GM23248 (cell line): ENCODE data around the gene PTPN14. TPM values are rescaled to one million over a fixed set of nuclear protein-coding genes. Genes with fewer than 3 reads are reported as not detected.
A peak's percentile ranks its signal among the peaks of the same experiment; 100 is the strongest.

ENCODE experiments used
- DNase-seq: peaks from one replicate; pipeline ENCODE4 v3.0.0-alpha.2; 2015
- H2AFZ ChIP-seq: fragments of 200-600 bp; sonication (generic); 2 replicates; pipeline ENCODE4 v1.6.1; 2016; ENCODE audit warnings: antibody characterized with exemption
- H3F3A ChIP-seq: fragments of 200-600 bp; sonication (generic); 2 replicates; pipeline ENCODE4 v1.6.1; 2016; ENCODE audit warnings: mild to moderate bottlenecking, antibody characterized with exemption, mixed run types; ENCODE audit not compliant: insufficient read depth
- H3K27ac ChIP-seq: fragments of 200-600 bp; sonication (generic); 2 replicates; pipeline ENCODE4 v1.5.1; 2016; ENCODE audit warnings: mild to moderate bottlenecking
- H3K27me3 ChIP-seq: fragments of 200-600 bp; sonication (generic); replicated peaks from 2 replicates; pipeline ENCODE4 v1.6.1; 2016; ENCODE audit warnings: mild to moderate bottlenecking; ENCODE audit not compliant: insufficient read depth
- H3K36me3 ChIP-seq: fragments of 200-600 bp; sonication (generic); 2 replicates; pipeline ENCODE4 v1.6.1; 2016; ENCODE audit warnings: low read depth, mild to moderate bottlenecking
- H3K4me1 ChIP-seq: fragments of 200-600 bp; sonication (generic); 2 replicates; pipeline ENCODE4 v1.6.1; 2016; ENCODE audit warnings: mild to moderate bottlenecking; ENCODE audit not compliant: insufficient read depth
- H3K4me2 ChIP-seq: fragments of 200-600 bp; sonication (generic); one replicate; pipeline ENCODE4 v1.6.1; 2016; ENCODE audit warnings: mild to moderate bottlenecking; ENCODE audit not compliant: unreplicated experiment
- H3K4me3 ChIP-seq: fragments of 200-600 bp; sonication (generic); 2 replicates; pipeline ENCODE4 v1.5.1; 2016; ENCODE audit warnings: mild to moderate bottlenecking
- H3K79me2 ChIP-seq: fragments of 200-600 bp; sonication (generic); 2 replicates; pipeline ENCODE4 v1.6.1; 2016; ENCODE audit warnings: mild to moderate bottlenecking; ENCODE audit not compliant: insufficient read depth
- H3K9ac ChIP-seq: fragments of 200-600 bp; sonication (generic); 2 replicates; pipeline ENCODE4 v1.6.1; 2016; ENCODE audit warnings: mild to moderate bottlenecking
- H3K9me2 ChIP-seq: fragments of 200-600 bp; sonication (generic); 2 replicates; pipeline ENCODE4 v1.6.1; 2016; ENCODE audit warnings: mixed run types, mild to moderate bottlenecking, moderate library complexity; ENCODE audit not compliant: insufficient read depth
- H3K9me3 ChIP-seq: fragments of 200-600 bp; sonication (generic); one replicate; pipeline ENCODE4 v1.6.1; 2017; ENCODE audit warnings: low read depth
- H4K20me1 ChIP-seq: fragments of 200-600 bp; sonication (generic); 2 replicates; pipeline ENCODE4 v1.6.0; 2016; ENCODE audit not compliant: insufficient read depth
- EZH2 ChIP-seq: fragments of 200-600 bp; sonication (generic); IDR thresholded peaks from 2 replicates; pipeline ENCODE4 v1.6.1; 2018; ENCODE audit warnings: antibody characterized with exemption, mild to moderate bottlenecking; ENCODE audit not compliant: insufficient read depth, poor library complexity, severe bottlenecking
- EZH2phosphoT487 ChIP-seq: fragments of 200-600 bp; sonication (generic); IDR thresholded peaks from 2 replicates; pipeline ENCODE4 v1.6.1; 2018; ENCODE audit warnings: antibody characterized with exemption, moderate library complexity, mild to moderate bottlenecking, low read depth; ENCODE audit not compliant: insufficient read depth
- whole genome bisulfite sequencing, 2 experiments: methylation state at CpG; one replicate each; pipeline ENCODE4 v1.1.6; 2015 to 2017; ENCODE audit warnings: low lambda C conversion rate in 2 of 2, low coverage in 1 of 2; ENCODE audit errors: missing lambda C conversion rate in 2 of 2; 5-methylcytosine and 5-hydroxymethylcytosine counted together
- in situ Hi-C: fragments of 300-500 bp; cut with MboI; formaldehyde crosslinking; loops from 2 replicates; pipeline ENCODE4 v1.15.0; 2020
- polyA plus RNA-seq: library from polyadenylated mRNA; unstranded; fragments of >200 nt; fragmentation: Nextera tagmentation; extraction: Ambion mirVana; gene quantifications from 2 replicates; pipeline ENCODE4 v1.2.1, GENCODE V29; 2016
- total RNA-seq: library from RNA; depleted of rRNA; stranded (reverse); fragments of >200 nt; shearing (Covaris generic); gene quantifications from 2 replicates; pipeline ENCODE4 v1.2.3, GENCODE V29; 2014

The PTPN14 gene
- total and polyA plus RNA-seq, 2 experiments from 2014 or later = 38.7 to 49.8 TPM

GRCh38 chr1:214306269-214306668, 245.1 kb downstream of the PTPN14 start:
- H2AFZ ChIP-seq = no peak overlapping the region
- H3K36me3 ChIP-seq = no peaks in the 10 kb centered on the region
- H3F3A ChIP-seq = no peaks in the 10 kb centered on the region
- no peaks in the 10 kb centered on the region for H3K9me3 ChIP-seq
- H3K9me2 ChIP-seq = no peaks in the 10 kb centered on the region
- H3K4me1 ChIP-seq = peaks cover 12% of the 10 kb centered on the region
- H4K20me1 ChIP-seq = no peaks in the 10 kb centered on the region
- in situ Hi-C loops = no loop called here
- no peak for DNase-seq
- H3K4me2 ChIP-seq = no peak overlapping the region
- H3K27me3 ChIP-seq = no peaks in the 10 kb centered on the region
- H3K79me2 ChIP-seq = peaks cover 7% of the 10 kb centered on the region
- H3K4me3 ChIP-seq = no peak overlapping the region
- WGBS, 2 experiments = 85 to 92% methylated on average over 6 of the region's 6 CpGs
- no peak overlapping the region for H3K9ac ChIP-seq
- H3K27ac ChIP-seq = no peak overlapping the region
- TF ChIP-seq EZH2phosphoT487 = no peak
- no peak for TF ChIP-seq EZH2

- peaks cover 8% of the 10 kb centered on the region; the same call in 1 of the 2 replicates for H3K79me2 ChIP-seq
- TF ChIP-seq EZH2 (no peak), EZH2phosphoT487 (no peak)
- WGBS, 2 experiments = 95 to 96% methylated on average over 9 of the region's 9 CpGs
- no peaks in the 10 kb centered on the region for H3K36me3 ChIP-seq
- no peak overlapping the region for H3K9ac ChIP-seq
- no peaks in the 10 kb centered on the region for H3K9me3 ChIP-seq
- H3K9me2 ChIP-seq = no peaks in the 10 kb centered on the region
- no peaks in the 10 kb centered on the region for H3F3A ChIP-seq
- H3K27ac ChIP-seq = no peak overlapping the region
- no peak overlapping the region for H3K4me2 ChIP-seq
- H3K27me3 ChIP-seq = no peaks in the 10 kb centered on the region
- no peak overlapping the region for H3K4me3 ChIP-seq
- H3K4me1 ChIP-seq = peaks cover 12% of the 10 kb centered on the region
- H2AFZ ChIP-seq = no peak overlapping the region
- H4K20me1 ChIP-seq = no peaks in the 10 kb centered on the region
- in situ Hi-C loops = no loop called here
- DNase-seq = no peak
Measured at GRCh38 chr1:214305164-214305751, 246.1 kb downstream of the PTPN14 start.

- Histone ChIP-seq H4K20me1 (no peaks in the 10 kb centered on the region), H3F3A (peaks cover 2% of the 10 kb centered on the region; the same call in 1 of the 2 replicates), H3K36me3 (no peaks in the 10 kb centered on the region), H3K4me3 (peak overlapping the region; percentile 10; the same call in 1 of the 2 replicates), H3K4me1 (peaks cover 12% of the 10 kb centered on the region), H3K9me2 (no peaks in the 10 kb centered on the region), H2AFZ (no peak overlapping the region), H3K27me3 (no peaks in the 10 kb centered on the region), H3K27ac (peak overlapping the region; percentile 13; the same call in 1 of the 2 replicates), H3K9me3 (no peaks in the 10 kb centered on the region), H3K79me2 (peaks cover 8% of the 10 kb centered on the region; the same call in 1 of the 2 replicates), H3K4me2 (peak overlapping the region; percentile 3), H3K9ac (0 out of 2 replicates have a peak overlapping the region, but pooled peaks have one; percentile 1)
- TF ChIP-seq EZH2 (no peak), EZH2phosphoT487 (no peak)
- 36 to 42% methylated on average over 25 of the region's 25 CpGs for WGBS, 2 experiments
- in situ Hi-C loops = no loop called here
- peak; percentile 63 for DNase-seq
Measured at GRCh38 chr1:214303141-214303930, 248.1 kb downstream of the PTPN14 start.

- no peak for DNase-seq
- peaks cover 20% of the 10 kb centered on the region for H3F3A ChIP-seq
- no peaks in the 10 kb centered on the region for H3K9me2 ChIP-seq
- no peaks in the 10 kb centered on the region for H4K20me1 ChIP-seq
- TF ChIP-seq EZH2 (no peak), EZH2phosphoT487 (no peak)
- no peak overlapping the region for H3K4me3 ChIP-seq
- no peaks in the 10 kb centered on the region for H3K27me3 ChIP-seq
- no peaks in the 10 kb centered on the region for H3K36me3 ChIP-seq
- H2AFZ ChIP-seq = no peak overlapping the region
- no peak overlapping the region for H3K4me2 ChIP-seq
- peaks cover 8% of the 10 kb centered on the region; the same call in 1 of the 2 replicates for H3K79me2 ChIP-seq
- peaks cover 27% of the 10 kb centered on the region for H3K4me1 ChIP-seq
- H3K27ac ChIP-seq = no peak overlapping the region
- no peak overlapping the region for H3K9ac ChIP-seq
- in situ Hi-C loops = no loop called here
- H3K9me3 ChIP-seq = no peaks in the 10 kb centered on the region
Measured at GRCh38 chr1:214301526-214301925, 249.9 kb downstream of the PTPN14 start.
